ENCODE data around the gene SNX1. TPM values are rescaled to one million over a fixed set of nuclear protein-coding genes. Genes with fewer than 3 reads are reported as not detected.
"Not testable (repeated sequence)": the region's sequence is repeated elsewhere in the genome, so short reads cannot be mapped to it uniquely, and the experiment has no call there.

Gene SNX1
- total and polyA plus RNA-seq, 2 of the 13 experiments (the other 11 are each of a cell fraction or from before 2014, with no cell fraction given) = 29.3 to 60.1 TPM

GRCh38 chr15:64110108-64110701 is 14.4 kb downstream of the SNX1 start:
- in situ Hi-C loops (cut with HindIII; ENCODE audit: extremely low pct_ligation_motif_present, low pct_unique_long_range_greater_than_20kb); FAIRE-seq: not testable (repeated sequence)

DNA sequence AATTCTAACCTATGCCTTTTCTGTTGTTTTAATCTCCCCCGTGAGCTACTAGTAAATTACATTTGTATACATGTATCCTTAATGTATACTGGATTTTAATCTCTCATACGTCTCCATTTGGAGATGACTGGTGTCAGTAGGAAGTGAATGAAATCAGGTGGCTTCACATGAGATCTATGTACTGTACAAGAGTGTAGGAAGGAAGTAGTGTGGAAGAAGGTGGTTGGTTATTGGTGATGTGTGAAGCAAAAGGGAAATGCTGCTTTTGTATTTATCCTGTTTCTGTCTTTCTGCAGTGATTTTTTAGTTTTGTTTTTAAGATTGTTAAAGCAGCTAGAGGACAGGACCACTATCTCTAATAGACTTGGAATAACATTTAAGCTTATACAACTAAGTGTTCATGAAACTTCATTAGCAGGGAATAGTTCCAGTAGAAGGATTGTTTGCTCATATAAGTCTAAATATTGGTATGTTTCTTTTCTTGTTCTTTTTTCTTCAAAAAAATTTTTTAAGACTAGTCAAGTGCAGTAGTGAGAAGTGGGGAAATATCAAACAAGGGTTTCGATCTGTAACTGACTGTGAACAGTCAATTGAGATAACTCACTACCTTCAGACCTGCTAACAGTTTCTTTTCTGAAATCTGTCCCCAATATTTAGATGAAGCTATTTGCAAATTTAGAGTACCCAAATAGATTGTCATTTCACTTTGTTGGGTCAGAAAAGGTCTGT is 15.3 kb downstream of the SNX1 start:
- Histone ChIP-seq H4K20me1 (ENCODE audit: insufficient read depth, low read length) (peaks cover 14% of the 10 kb centered on the region), H3K79me2 (ENCODE audit: insufficient read depth, low read length) (peaks cover 61% of the 10 kb centered on the region), H3K27ac (ENCODE audit: extremely low read length, insufficient read depth, low read length) (peak overlapping the region; percentile 21), H3K27me3 (ENCODE audit: control insufficient read depth in 1 of 2, insufficient read depth in 2 of 2, low read length in 2 of 2) (no peaks in the 10 kb centered on the region), H3K4me2 (ENCODE audit: low read depth, low read length) (peak overlapping the region; percentile 26), H3K36me3 (replicated peaks in 1 of 2; ENCODE audit: control insufficient read depth in 1 of 2, insufficient read depth in 2 of 2, low read length in 2 of 2) (peaks cover 8 to 40% of the 10 kb centered on the region in 2 experiments), H3K4me3 (replicated peaks in 1 of 3; ENCODE audit: insufficient read depth in 1 of 3, low read depth in 2 of 3, low read length in 3 of 3) (no peak overlapping the region), H3K9ac (ENCODE audit: insufficient read depth, low read depth, low read length) (peak overlapping the region; percentile 14; the same call in 1 of the 2 replicates), H3K4me1 (ENCODE audit: insufficient read depth, low read length) (peaks cover 49% of the 10 kb centered on the region), H2AFZ (ENCODE audit: low read length) (no peak overlapping the region), H3K9me3 (ENCODE audit: low read length) (no peaks in the 10 kb centered on the region)
- intact Hi-C loops (cut with micrococcal nuclease; ENCODE audit: unreplicated experiment) = no loop called here
- DNase-seq (ENCODE audit: low spot score) (no peak), FAIRE-seq (no peak), ATAC-seq (no peak)
- 93% methylated on average over 3 of the region's 3 CpGs for WGBS (ENCODE audit: low lambda C conversion rate)
- ChIA-PET POLR2A (interaction anchor here (0.8 to 1.3 kb wide), 5 partner anchors 15 to 44 kb away, joined by 3 to 7 read pairs (median 3); partner anchors contain the start of genes CIAO2A and SNX1), CTCF (ENCODE audit: low intra/inter-chr PET ratio, low total read pairs) (no interaction called here)
- in situ Hi-C loops (cut with HindIII; ENCODE audit: extremely low pct_ligation_motif_present, low pct_unique_long_range_greater_than_20kb) = no loop called here
- no TSS peak for BruUV-seq (replicated peaks)
- TF ChIP-seq ZNF343 (CRISPR knock-in tag; IDR thresholded peaks at IDR 0.05) (no peak), HOXA5 (CRISPR knock-in tag; IDR thresholded peaks at IDR 0.05) (no peak)
- TF ChIP-seq, protein P1, sequence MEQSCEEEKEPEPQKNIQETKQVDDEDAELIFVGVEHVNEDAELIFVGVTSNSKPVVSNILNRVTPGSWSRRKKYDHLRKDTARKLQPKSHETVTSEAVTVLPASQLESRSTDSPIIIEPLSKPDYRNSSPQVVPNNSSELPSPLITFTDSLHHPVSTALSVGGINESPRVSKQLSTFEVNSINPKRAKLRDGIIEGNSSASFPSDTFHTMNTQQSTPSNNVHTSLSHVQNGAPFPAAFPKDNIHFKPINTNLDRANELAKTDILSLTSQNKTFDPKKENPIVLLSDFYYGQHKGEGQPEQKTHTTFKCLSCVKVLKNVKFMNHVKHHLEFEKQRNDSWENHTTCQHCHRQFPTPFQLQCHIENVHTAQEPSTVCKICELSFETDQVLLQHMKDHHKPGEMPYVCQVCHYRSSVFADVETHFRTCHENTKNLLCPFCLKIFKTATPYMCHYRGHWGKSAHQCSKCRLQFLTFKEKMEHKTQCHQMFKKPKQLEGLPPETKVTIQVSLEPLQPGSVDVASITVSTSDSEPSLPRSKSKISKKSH (CRISPR knock-in tag; IDR thresholded peaks at IDR 0.05; ENCODE audit: borderline replicate concordance) = no peak
- TF ChIP-seq, protein P2, sequence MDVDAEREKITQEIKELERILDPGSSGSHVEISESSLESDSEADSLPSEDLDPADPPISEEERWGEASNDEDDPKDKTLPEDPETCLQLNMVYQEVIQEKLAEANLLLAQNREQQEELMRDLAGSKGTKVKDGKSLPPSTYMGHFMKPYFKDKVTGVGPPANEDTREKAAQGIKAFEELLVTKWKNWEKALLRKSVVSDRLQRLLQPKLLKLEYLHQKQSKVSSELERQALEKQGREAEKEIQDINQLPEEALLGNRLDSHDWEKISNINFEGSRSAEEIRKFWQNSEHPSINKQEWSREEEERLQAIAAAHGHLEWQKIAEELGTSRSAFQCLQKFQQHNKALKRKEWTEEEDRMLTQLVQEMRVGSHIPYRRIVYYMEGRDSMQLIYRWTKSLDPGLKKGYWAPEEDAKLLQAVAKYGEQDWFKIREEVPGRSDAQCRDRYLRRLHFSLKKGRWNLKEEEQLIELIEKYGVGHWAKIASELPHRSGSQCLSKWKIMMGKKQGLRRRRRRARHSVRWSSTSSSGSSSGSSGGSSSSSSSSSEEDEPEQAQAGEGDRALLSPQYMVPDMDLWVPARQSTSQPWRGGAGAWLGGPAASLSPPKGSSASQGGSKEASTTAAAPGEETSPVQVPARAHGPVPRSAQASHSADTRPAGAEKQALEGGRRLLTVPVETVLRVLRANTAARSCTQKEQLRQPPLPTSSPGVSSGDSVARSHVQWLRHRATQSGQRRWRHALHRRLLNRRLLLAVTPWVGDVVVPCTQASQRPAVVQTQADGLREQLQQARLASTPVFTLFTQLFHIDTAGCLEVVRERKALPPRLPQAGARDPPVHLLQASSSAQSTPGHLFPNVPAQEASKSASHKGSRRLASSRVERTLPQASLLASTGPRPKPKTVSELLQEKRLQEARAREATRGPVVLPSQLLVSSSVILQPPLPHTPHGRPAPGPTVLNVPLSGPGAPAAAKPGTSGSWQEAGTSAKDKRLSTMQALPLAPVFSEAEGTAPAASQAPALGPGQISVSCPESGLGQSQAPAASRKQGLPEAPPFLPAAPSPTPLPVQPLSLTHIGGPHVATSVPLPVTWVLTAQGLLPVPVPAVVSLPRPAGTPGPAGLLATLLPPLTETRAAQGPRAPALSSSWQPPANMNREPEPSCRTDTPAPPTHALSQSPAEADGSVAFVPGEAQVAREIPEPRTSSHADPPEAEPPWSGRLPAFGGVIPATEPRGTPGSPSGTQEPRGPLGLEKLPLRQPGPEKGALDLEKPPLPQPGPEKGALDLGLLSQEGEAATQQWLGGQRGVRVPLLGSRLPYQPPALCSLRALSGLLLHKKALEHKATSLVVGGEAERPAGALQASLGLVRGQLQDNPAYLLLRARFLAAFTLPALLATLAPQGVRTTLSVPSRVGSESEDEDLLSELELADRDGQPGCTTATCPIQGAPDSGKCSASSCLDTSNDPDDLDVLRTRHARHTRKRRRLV (CRISPR knock-in tag; IDR thresholded peaks at IDR 0.05) = no peak

More at GRCh38 chr15:64110108-64110701, 14.4 kb downstream of the SNX1 start:
- H3K9ac ChIP-seq (ENCODE audit: insufficient read depth, low read depth, low read length); BruUV-seq (replicated peaks); H3K27ac ChIP-seq (ENCODE audit: extremely low read length, insufficient read depth, low read length); POLR2A ChIA-PET; H2AFZ ChIP-seq (ENCODE audit: low read length); H3K4me3 ChIP-seq (replicated peaks in 1 of 3; ENCODE audit: insufficient read depth in 1 of 3, low read depth in 2 of 3, low read length in 3 of 3); H3K9me3 ChIP-seq (ENCODE audit: low read length); DNase-seq (ENCODE audit: low spot score); H3K4me2 ChIP-seq (ENCODE audit: low read depth, low read length); H3K27me3 ChIP-seq (ENCODE audit: control insufficient read depth in 1 of 2, insufficient read depth in 2 of 2, low read length in 2 of 2); CTCF ChIA-PET (ENCODE audit: low intra/inter-chr PET ratio, low total read pairs); intact Hi-C loops (cut with micrococcal nuclease; ENCODE audit: unreplicated experiment); ATAC-seq: not testable (repeated sequence)
- H4K20me1 ChIP-seq (ENCODE audit: insufficient read depth, low read length) = peaks cover 14% of the 10 kb centered on the region
- H3K36me3 ChIP-seq (replicated peaks in 1 of 2; ENCODE audit: control insufficient read depth in 1 of 2, insufficient read depth in 2 of 2, low read length in 2 of 2) = peaks cover 6 to 31% of the 10 kb centered on the region in 2 experiments; a peak in 4 of 5 replicates
- H3K4me1 ChIP-seq (ENCODE audit: insufficient read depth, low read length) = peaks cover 51% of the 10 kb centered on the region
- WGBS (ENCODE audit: low lambda C conversion rate) = 97% methylated on average over 4 of the region's 4 CpGs
- peaks cover 70% of the 10 kb centered on the region for H3K79me2 ChIP-seq (ENCODE audit: insufficient read depth, low read length)
- TF ChIP-seq, protein P3, sequence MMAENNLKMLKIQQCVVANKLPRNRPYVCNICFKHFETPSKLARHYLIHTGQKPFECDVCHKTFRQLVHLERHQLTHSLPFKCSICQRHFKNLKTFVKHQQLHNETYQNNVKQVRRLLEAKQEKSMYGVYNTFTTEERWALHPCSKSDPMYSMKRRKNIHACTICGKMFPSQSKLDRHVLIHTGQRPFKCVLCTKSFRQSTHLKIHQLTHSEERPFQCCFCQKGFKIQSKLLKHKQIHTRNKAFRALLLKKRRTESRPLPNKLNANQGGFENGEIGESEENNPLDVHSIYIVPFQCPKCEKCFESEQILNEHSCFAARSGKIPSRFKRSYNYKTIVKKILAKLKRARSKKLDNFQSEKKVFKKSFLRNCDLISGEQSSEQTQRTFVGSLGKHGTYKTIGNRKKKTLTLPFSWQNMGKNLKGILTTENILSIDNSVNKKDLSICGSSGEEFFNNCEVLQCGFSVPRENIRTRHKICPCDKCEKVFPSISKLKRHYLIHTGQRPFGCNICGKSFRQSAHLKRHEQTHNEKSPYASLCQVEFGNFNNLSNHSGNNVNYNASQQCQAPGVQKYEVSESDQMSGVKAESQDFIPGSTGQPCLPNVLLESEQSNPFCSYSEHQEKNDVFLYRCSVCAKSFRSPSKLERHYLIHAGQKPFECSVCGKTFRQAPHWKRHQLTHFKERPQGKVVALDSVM (CRISPR knock-in tag; IDR thresholded peaks at IDR 0.05) = peak; percentile 82

Measured in HepG2 (cell line).